H9 (cell line): ENCODE results near the gene HPCAL1. TPM values are rescaled to one million over a fixed set of nuclear protein-coding genes. Genes with fewer than 3 reads are reported as not detected.

ENCODE experiments used
- DNase-seq: peaks from one replicate; pipeline ENCODE4 v3.0.0-alpha.2; 2017
- H2AFZ ChIP-seq: one replicate; pipeline ENCODE4 v1.6.1; 2013; ENCODE audit warnings: mild to moderate bottlenecking, low read length, control low read depth, moderate library complexity
- H2AK5ac ChIP-seq: 2 replicates; pipeline ENCODE4 v1.6.1; 2013; ENCODE audit warnings: low read length, control low read depth, mixed read lengths; ENCODE audit not compliant: insufficient read length
- H2BK120ac ChIP-seq: one replicate; pipeline ENCODE4 v1.6.1; 2013; ENCODE audit warnings: low read depth, mild to moderate bottlenecking, low read length, control low read depth, inconsistent platforms; ENCODE audit not compliant: poor library complexity, severe bottlenecking
- H2BK12ac ChIP-seq: 2 replicates; pipeline ENCODE4 v1.6.1; 2013; ENCODE audit warnings: low read length, control low read depth, mixed read lengths, low read depth; ENCODE audit not compliant: insufficient read length
- H2BK15ac ChIP-seq: 2 replicates; pipeline ENCODE4 v1.6.1; 2013; ENCODE audit warnings: low read depth, low read length, control low read depth
- H2BK20ac ChIP-seq: one replicate; pipeline ENCODE4 v1.6.1; 2013; ENCODE audit warnings: low read depth, mild to moderate bottlenecking, low read length, control low read depth, inconsistent platforms; ENCODE audit not compliant: poor library complexity, severe bottlenecking
- H2BK5ac ChIP-seq: 2 replicates; pipeline ENCODE4 v1.6.1; 2013; ENCODE audit warnings: low read length, control low read depth, mixed read lengths; ENCODE audit not compliant: insufficient read length
- H3K14ac ChIP-seq: 2 replicates; pipeline ENCODE4 v1.6.1; 2013; ENCODE audit warnings: low read length, control low read depth; ENCODE audit not compliant: insufficient read depth
- H3K18ac ChIP-seq: 2 replicates; pipeline ENCODE4 v1.6.1; 2013; ENCODE audit warnings: low read depth, mild to moderate bottlenecking, mixed read lengths, low read length, control low read depth; ENCODE audit not compliant: insufficient read length
- H3K23ac ChIP-seq: 2 replicates; pipeline ENCODE4 v1.6.1; 2013; ENCODE audit warnings: low read length, control low read depth, mixed read lengths, low read depth; ENCODE audit not compliant: insufficient read length
- H3K23me2 ChIP-seq: 2 replicates; pipeline ENCODE4 v1.6.1; 2013; ENCODE audit warnings: low read depth, mild to moderate bottlenecking, mixed read lengths, low read length, control low read depth; ENCODE audit not compliant: insufficient read length, poor library complexity, severe bottlenecking
- H3K27ac ChIP-seq: 2 replicates; pipeline ENCODE4 v1.5.1; 2013; ENCODE audit warnings: low read length, control low read depth, mixed read lengths, low read depth; ENCODE audit not compliant: insufficient read length
- H3K27me3 ChIP-seq: 2 replicates; pipeline ENCODE4 v1.6.1; 2013; ENCODE audit warnings: low read length, control low read depth, inconsistent platforms; ENCODE audit not compliant: insufficient read depth
- H3K4ac ChIP-seq: 2 replicates; pipeline ENCODE4 v1.6.1; 2013; ENCODE audit warnings: low read depth, mild to moderate bottlenecking, control low read depth, inconsistent platforms, low read length, moderate library complexity
- H3K4me1 ChIP-seq: 2 replicates; pipeline ENCODE4 v1.6.1; 2013; ENCODE audit warnings: low read length, control low read depth, inconsistent platforms; ENCODE audit not compliant: insufficient read depth
- H3K4me2 ChIP-seq: 2 replicates; pipeline ENCODE4 v1.6.1; 2013; ENCODE audit warnings: low read length, control low read depth, mixed read lengths; ENCODE audit not compliant: insufficient read length, insufficient read depth
- H3K56ac ChIP-seq: 2 replicates; pipeline ENCODE4 v1.6.1; 2013; ENCODE audit warnings: low read depth, mild to moderate bottlenecking, mixed read lengths, low read length, control low read depth; ENCODE audit not compliant: insufficient read length
- H3K79me1 ChIP-seq: 2 replicates; pipeline ENCODE4 v1.6.1; 2013; ENCODE audit warnings: low read depth, mild to moderate bottlenecking, moderate library complexity, low read length, control low read depth, inconsistent platforms; ENCODE audit not compliant: insufficient read depth, poor library complexity, severe bottlenecking
- H3K79me2 ChIP-seq: 2 replicates; pipeline ENCODE4 v1.6.1; 2013; ENCODE audit warnings: low read length, control low read depth, inconsistent platforms; ENCODE audit not compliant: insufficient read depth
- H3K9ac ChIP-seq: 2 replicates; pipeline ENCODE4 v1.6.1; 2013; ENCODE audit warnings: low read length, control low read depth, mixed read lengths; ENCODE audit not compliant: insufficient read length; ENCODE audit errors: extremely low read depth
- H3K9me3 ChIP-seq: one replicate; pipeline ENCODE4 v1.6.1; 2013; ENCODE audit warnings: low read depth, low read length, inconsistent platforms; ENCODE audit not compliant: control insufficient read depth
- H3T11ph ChIP-seq: one replicate; pipeline ENCODE4 v1.6.1; 2013; ENCODE audit warnings: mild to moderate bottlenecking, low read length, control low read depth, inconsistent platforms
- H4K20me1 ChIP-seq: one replicate; pipeline ENCODE4 v1.6.1; 2013; ENCODE audit not compliant: control insufficient read depth, insufficient read length, insufficient read depth
- H4K5ac ChIP-seq: 2 replicates; pipeline ENCODE4 v1.6.1; 2013; ENCODE audit warnings: low read depth, mild to moderate bottlenecking, mixed read lengths, low read length, control low read depth; ENCODE audit not compliant: insufficient read length
- H4K8ac ChIP-seq: replicated peaks from 2 replicates; pipeline ENCODE4 v1.6.1; 2013; ENCODE audit warnings: low read length, control low read depth, mixed read lengths, low read depth; ENCODE audit not compliant: insufficient read length
- H4K91ac ChIP-seq: 2 replicates; pipeline ENCODE4 v1.6.1; 2013; ENCODE audit warnings: low read depth, mild to moderate bottlenecking, moderate library complexity, mixed read lengths, low read length, control low read depth; ENCODE audit not compliant: insufficient read length
- H3K27ac Mint-ChIP-seq, 3 experiments: 2 replicates in 2 of 3; 3 replicates in 1 of 3; pipeline ENCODE4 v1.8.0; 2020 to 2021; ENCODE audit warnings: mixed read lengths in 3 of 3, mild to moderate bottlenecking in 1 of 3, moderate library complexity in 1 of 3
- H3K27me3 Mint-ChIP-seq: 2 replicates; pipeline ENCODE4 v1.8.0; 2021; ENCODE audit warnings: low read depth, mild to moderate bottlenecking, moderate library complexity, mixed read lengths
- H3K36me3 Mint-ChIP-seq, 3 experiments: 2 replicates in 2 of 3; 3 replicates in 1 of 3; pipeline ENCODE4 v1.8.0; 2020 to 2021; ENCODE audit warnings: low read depth in 3 of 3, mixed read lengths in 3 of 3; ENCODE audit not compliant: insufficient read depth in 1 of 3
- H3K4me1 Mint-ChIP-seq, 2 experiments: 2 replicates each; pipeline ENCODE4 v1.8.0; 2020; ENCODE audit warnings: mixed read lengths in 2 of 2
- H3K4me3 Mint-ChIP-seq, 2 experiments: 2 replicates in 1 of 2; 3 replicates in 1 of 2; pipeline ENCODE4 v1.8.0; 2020 to 2021; ENCODE audit warnings: mild to moderate bottlenecking in 2 of 2, mixed read lengths in 2 of 2, moderate library complexity in 1 of 2
- H3K9me3 Mint-ChIP-seq, 2 experiments: 2 replicates in 1 of 2; 3 replicates in 1 of 2; pipeline ENCODE4 v1.8.0; 2020; ENCODE audit warnings: mild to moderate bottlenecking in 2 of 2, mixed read lengths in 2 of 2, moderate library complexity in 1 of 2
- CTCF ChIP-seq: fragments of 200-600 bp; sonication (generic); conservative IDR thresholded peaks from 3 replicates; pipeline ENCODE4 v1.8.0; 2021; ENCODE audit warnings: antibody characterized with exemption, mild to moderate bottlenecking
- WGBS: extraction: QIAGEN DNeasy Blood & Tissue Kit; methylation state at CpG from one replicate; pipeline ENCODE4 v1.1.7; 2013; ENCODE audit warnings: missing lambda C conversion rate, low lambda C conversion rate, mixed read lengths; ENCODE audit not compliant: insufficient read length; ENCODE audit errors: extremely low coverage; 5-methylcytosine and 5-hydroxymethylcytosine counted together
- total RNA-seq: library from RNA; stranded (reverse); gene quantifications from 2 replicates; pipeline ENCODE4 v1.2.1, GENCODE V29; 2021

Gene HPCAL1
- total RNA-seq, 1 experiment from 2014 or later, result 4.7 TPM

GRCh38 chr2:10301941-10302478 is 694 bp upstream of the HPCAL1 start:
- no peaks in the 10 kb centered on the region for H4K20me1 ChIP-seq
- Mint-ChIP-seq H3K4me3 (peak overlapping the region; percentile 43 to 66), H3K27me3 (peaks cover 40% of the 10 kb centered on the region), H3K36me3 (0 out of 7 replicates have a peak, but pooled peaks cover 0 to 6% (median 0%) of the 10 kb centered on the region in 3 experiments), H3K9me3 (peaks cover 4 to 5% of the 10 kb centered on the region in 2 experiments; a peak in 3 of 5 replicates), H3K27ac (peak overlapping the region in 1 of 3 experiments; percentile 76; a peak in 1 of 7 replicates), H3K4me1 (peaks cover 32 to 41% of the 10 kb centered on the region in 2 experiments)
- H4K8ac ChIP-seq, result no peak overlapping the region
- no peak overlapping the region for H4K5ac ChIP-seq
- H3K23me2 ChIP-seq, result peaks cover 19% of the 10 kb centered on the region
- peak overlapping the region; percentile 6 for H3K4me2 ChIP-seq
- H3K4me1 ChIP-seq, result peaks cover 2% of the 10 kb centered on the region; the same call in 1 of the 2 replicates
- no peak overlapping the region for H2BK20ac ChIP-seq
- H3K18ac ChIP-seq, result no peak overlapping the region
- H3K56ac ChIP-seq, result no peak overlapping the region
- H2AK5ac ChIP-seq, result no peak overlapping the region
- peaks cover 24% of the 10 kb centered on the region; the same call in 1 of the 2 replicates for H3K27me3 ChIP-seq
- H4K91ac ChIP-seq, result no peak overlapping the region
- H3K23ac ChIP-seq, result no peak overlapping the region
- no peak overlapping the region for H3K9ac ChIP-seq
- no peaks in the 10 kb centered on the region for H3K79me2 ChIP-seq
- H3T11ph ChIP-seq, result no peak overlapping the region
- DNase-seq, result peak; percentile 30
- H2BK15ac ChIP-seq, result no peak overlapping the region
- no peak for TF ChIP-seq CTCF
- no peak overlapping the region for H2AFZ ChIP-seq
- H3K9me3 ChIP-seq, result no peaks in the 10 kb centered on the region
- H3K4ac ChIP-seq, result no peak overlapping the region
- H2BK12ac ChIP-seq, result no peak overlapping the region
- peak overlapping the region; percentile 38 for H3K14ac ChIP-seq
- no peak overlapping the region for H2BK5ac ChIP-seq
- no CpG with 5 or more reads among the region's 29 CpGs for WGBS
- no peaks in the 10 kb centered on the region for H3K79me1 ChIP-seq
- no peak overlapping the region for H2BK120ac ChIP-seq
- no peak overlapping the region for H3K27ac ChIP-seq
